Ovary (tissue), 9 donors: ENCODE results near the gene ANKRD35. TPM values are rescaled to one million over a fixed set of nuclear protein-coding genes. Genes with fewer than 3 reads are reported as not detected.

ENCODE experiments used
- DNase-seq, 5 donors: peaks; one replicate each; pipeline ENCODE4 v3.0.0-alpha.2; 2019 to 2020
- H3K27ac ChIP-seq, 2 donors: fragments of 200-600 bp; one replicate each; pipeline versions ENCODE4 v1.5.1 to v1.8.0; 2019 to 2022
- H3K27me3 ChIP-seq: fragments of 200-600 bp; one replicate; pipeline ENCODE4 v1.8.0; 2022
- H3K36me3 ChIP-seq: fragments of 200-600 bp; sonication (generic); one replicate; pipeline ENCODE4 v1.5.1; 2019
- H3K4me1 ChIP-seq: one replicate; pipeline ENCODE4 v1.8.1; 2013; ENCODE audit warnings: mild to moderate bottlenecking, moderate library complexity; ENCODE audit not compliant: insufficient read depth
- H3K4me3 ChIP-seq: fragments of 200-600 bp; sonication (generic); one replicate; pipeline ENCODE4 v1.5.1; 2017
- H3K9me3 ChIP-seq, 2 donors: fragments of 200-600 bp in 1 of 2; sonication (generic) in 1 of 2; one replicate each; pipeline versions ENCODE4 v1.5.1 to v1.8.1; 2013 to 2019; ENCODE audit warnings: mild to moderate bottlenecking in 1 of 2, moderate library complexity in 1 of 2
- CTCF ChIP-seq, 3 donors: fragments of 450-650 bp in 2 of 3; fragments of 200-600 bp in 1 of 3; IDR thresholded peaks; one replicate each; pipeline versions ENCODE4 v1.5.1 to v1.8.0; 2016 to 2022; ENCODE audit warnings: antibody characterized with exemption in 3 of 3, mild to moderate bottlenecking in 1 of 3
- EP300 ChIP-seq: sonication (generic); formaldehyde crosslinking; IDR thresholded peaks from one replicate; pipeline ENCODE4 v1.6.1; 2017; ENCODE audit warnings: antibody characterized with exemption
- POLR2A ChIP-seq: fragments of 450-650 bp; IDR thresholded peaks from one replicate; pipeline ENCODE4 v1.6.1; 2017; ENCODE audit warnings: antibody characterized with exemption, mild to moderate bottlenecking, moderate library complexity
- WGBS, 3 donors: extraction: QIAGEN DNeasy Blood & Tissue Kit in 1 of 3; methylation state at CpG; one replicate each; pipeline versions ENCODE4 v1.1.5 to v1.1.7; 2013 to 2017; 5-methylcytosine and 5-hydroxymethylcytosine counted together
- intact Hi-C, 4 donors: fragments of 100-400 bp; cut with DNase I; formaldehyde crosslinking; loops; one replicate each; pipeline versions ENCODE4 v1.11.0 to v1.15.1; 2022 to 2023
- polyA plus RNA-seq, 2 donors: library from polyadenylated mRNA; stranded (reverse); fragments of 200-250 nt in 1 of 2; fragments of 350-450 nt in 1 of 2; fragmentation: Illumina TruSeq in 1 of 2; extraction: RNeasy Lipid Tissue Mini Kit (QIAGEN cat#74804) in 1 of 2; gene quantifications; one replicate each; pipeline ENCODE4 v1.2.3, GENCODE V29; 2013 to 2014
- total RNA-seq, 7 donors: library from RNA; depleted of rRNA in 2 of 7; stranded (reverse); fragments of >200 nt in 2 of 7; fragmentation: NEBNext Ultra II Directional in 3 of 7; extraction: Animal tissue kit (Norgen Biotek cat#: 25700) in 3 of 7; gene quantifications; one replicate each; pipeline versions ENCODE4 v1.1.0 to v1.2.4, GENCODE V29; 2016 to 2023
- donor health status: DM: no; HTN: no; CAD: no; lungs with moderate emphysema.
- donor health status: DM: no; HTN: no; CAD: no.
- donor health status: Bipolar disorder and iron deficiency.
- donor health status: DM: yes; HTN: yes; CAD: no.
- donor health status: DM: no; HTN: no; CAD: no.
- donor health status: DM: yes; HTN: yes; CAD: no.

The ANKRD35 gene
- total and polyA plus RNA-seq, 9 donors = 2.1 to 6.5 (median 2.8) TPM

GRCh38 chr1:145863282-145864018 lies 22.2 kb downstream of the ANKRD35 start:
- intact Hi-C loops = no loop called here
- no peak overlapping the region for H3K27ac ChIP-seq
- no peak for DNase-seq
- no peaks in the 10 kb centered on the region for H3K9me3 ChIP-seq
- H3K27me3 ChIP-seq = no peaks in the 10 kb centered on the region
- H3K4me3 ChIP-seq = no peak overlapping the region
- H3K36me3 ChIP-seq = no peaks in the 10 kb centered on the region
- 65 to 82% (median 77%) methylated on average over 5 of the region's 5 CpGs for WGBS, 3 donors
- TF ChIP-seq EP300 (no peak), POLR2A (no peak), CTCF (IDR thresholded peaks at IDR 0.05) (no peak)
- H3K4me1 ChIP-seq = peaks cover 6% of the 10 kb centered on the region

GRCh38 chr1:145859491-145860023 lies 26.1 kb downstream of the ANKRD35 start:
- Histone ChIP-seq H3K9me3 (no peaks in the 10 kb centered on the region), H3K36me3 (no peaks in the 10 kb centered on the region), H3K27me3 (no peaks in the 10 kb centered on the region), H3K4me1 (peaks cover 3% of the 10 kb centered on the region), H3K27ac (peak overlapping the region; percentile 89), H3K4me3 (peak overlapping the region; percentile 85)
- peak; percentile 91 to 94 (median 93) for DNase-seq
- intact Hi-C loops = loop anchor here in 1 of 4 donors (10.0 kb wide), 1 partner anchor 45 kb away; no protein-coding TSS in a partner anchor
- WGBS, 3 donors = 0 to 1% (median 1%) methylated on average over 41 of the region's 41 CpGs
- TF ChIP-seq CTCF (IDR thresholded peaks at IDR 0.05) (peak in 2 of 3 donors; percentile 13 to 33), POLR2A (peak; percentile 74), EP300 (no peak)

DNA sequence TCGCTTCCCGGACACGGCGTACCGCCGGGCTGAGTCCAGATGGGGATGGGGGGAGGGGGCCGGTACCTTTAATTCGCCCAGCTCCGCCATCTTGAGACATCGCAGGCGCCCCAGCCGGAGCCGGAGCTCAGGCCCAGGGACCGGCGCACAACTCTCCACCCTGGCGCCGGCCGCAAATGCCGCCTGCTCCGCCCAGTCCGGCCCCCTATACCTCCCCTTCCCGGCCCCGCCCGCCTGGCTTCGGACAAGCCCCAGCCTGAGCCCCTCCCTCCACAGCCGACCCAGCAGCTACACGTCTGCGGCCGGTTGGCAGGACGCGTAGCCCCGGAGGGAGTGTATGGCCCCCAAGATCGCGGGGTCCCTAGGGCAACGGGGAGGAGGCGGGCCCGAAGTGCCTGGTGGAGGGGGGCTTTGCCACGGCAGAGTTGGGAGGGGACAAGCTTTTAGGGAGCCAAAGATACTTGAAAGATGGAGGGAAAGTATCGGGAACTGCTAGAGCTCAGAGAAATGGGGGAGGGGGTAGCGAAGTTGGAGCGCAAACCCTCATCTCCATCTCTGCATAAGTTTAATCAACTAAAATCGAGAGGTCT lies 26.7 kb downstream of the ANKRD35 start, which contains the start of gene PIAS3:
TSS of gene PIAS3 (minus strand) at position 181 of the 590 bp plus-strand sequence. CDS start at position 90, 91 bp downstream.
- Histone ChIP-seq H3K27ac (peak within 1 kb of the TSS; percentile 89), H3K4me3 (peak within 1 kb of the TSS; percentile 85), H3K4me1 (peaks cover 3% of the 10 kb centered on the region), H3K36me3 (no peaks in the 10 kb centered on the region), H3K9me3 (no peaks in the 10 kb centered on the region), H3K27me3 (no peaks in the 10 kb centered on the region)
- 0 to 1% (median 1%) methylated on average over 37 to 42 of the region's 42 CpGs for WGBS, 3 donors
- DNase-seq = peak; percentile 93 to 95 (median 95)
- TF ChIP-seq POLR2A (peak; percentile 66), EP300 (no peak), CTCF (IDR thresholded peaks at IDR 0.05) (no peak)
- intact Hi-C loops = loop anchor here in 1 of 4 donors (10.0 kb wide), 1 partner anchor 46 kb away; no protein-coding TSS in a partner anchor

DNA sequence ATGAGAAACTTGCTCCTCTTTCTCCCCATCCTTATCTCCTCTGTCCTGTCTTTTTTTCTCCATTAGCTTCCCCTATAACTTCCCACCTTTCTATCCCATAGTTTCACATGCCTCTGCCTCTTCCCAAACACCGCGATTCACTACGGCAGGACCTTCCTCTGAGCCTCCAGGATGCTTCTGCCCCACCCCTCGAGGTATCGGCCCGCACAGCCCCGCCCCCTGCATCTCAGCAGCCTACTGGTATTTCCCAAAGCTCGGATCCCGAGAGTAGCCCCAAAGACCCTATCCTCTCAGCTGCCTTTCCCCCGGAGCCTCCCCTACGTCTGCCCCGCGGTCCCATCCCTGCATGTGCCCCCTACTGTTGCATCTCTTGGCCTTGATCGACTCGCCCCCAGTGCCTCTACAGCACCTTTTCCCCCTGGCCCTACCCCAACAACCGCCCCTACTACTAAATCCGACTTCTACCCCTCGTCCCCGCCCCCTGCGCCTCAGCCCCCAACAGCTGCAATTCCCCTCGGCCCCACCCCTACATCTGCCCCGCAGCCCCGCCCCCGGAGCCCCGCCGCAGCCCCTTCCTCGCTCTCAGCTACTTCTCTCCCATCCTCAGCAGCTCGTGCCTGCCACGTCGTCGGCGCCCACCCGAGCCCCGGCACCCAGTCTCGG lies 27.3 kb downstream of the ANKRD35 start:
- intact Hi-C loops = loop anchor here in 1 of 4 donors (10.0 kb wide), 1 partner anchor 46 kb away; no protein-coding TSS in a partner anchor
- Histone ChIP-seq H3K27ac (peak overlapping the region; percentile 89), H3K27me3 (no peaks in the 10 kb centered on the region), H3K36me3 (no peaks in the 10 kb centered on the region), H3K4me3 (peak overlapping the region; percentile 85), H3K9me3 (no peaks in the 10 kb centered on the region), H3K4me1 (peaks cover 3% of the 10 kb centered on the region)
- peak; percentile 56 to 73 (median 69) for DNase-seq
- no peak for TF ChIP-seq CTCF (IDR thresholded peaks at IDR 0.05)
- no peak for TF ChIP-seq POLR2A
- TF ChIP-seq EP300 = no peak
- 0 to 1% (median 1%) methylated on average over 32 to 35 of the region's 35 CpGs for WGBS, 3 donors
